HuH-7 (cell line): ENCODE measurements around the gene NGLY1.

Source experiments
- DNase-seq: peaks from one replicate; pipeline ENCODE4 v3.0.0; 2011; ENCODE audit warnings: low spot score

The NGLY1 gene, protein sequence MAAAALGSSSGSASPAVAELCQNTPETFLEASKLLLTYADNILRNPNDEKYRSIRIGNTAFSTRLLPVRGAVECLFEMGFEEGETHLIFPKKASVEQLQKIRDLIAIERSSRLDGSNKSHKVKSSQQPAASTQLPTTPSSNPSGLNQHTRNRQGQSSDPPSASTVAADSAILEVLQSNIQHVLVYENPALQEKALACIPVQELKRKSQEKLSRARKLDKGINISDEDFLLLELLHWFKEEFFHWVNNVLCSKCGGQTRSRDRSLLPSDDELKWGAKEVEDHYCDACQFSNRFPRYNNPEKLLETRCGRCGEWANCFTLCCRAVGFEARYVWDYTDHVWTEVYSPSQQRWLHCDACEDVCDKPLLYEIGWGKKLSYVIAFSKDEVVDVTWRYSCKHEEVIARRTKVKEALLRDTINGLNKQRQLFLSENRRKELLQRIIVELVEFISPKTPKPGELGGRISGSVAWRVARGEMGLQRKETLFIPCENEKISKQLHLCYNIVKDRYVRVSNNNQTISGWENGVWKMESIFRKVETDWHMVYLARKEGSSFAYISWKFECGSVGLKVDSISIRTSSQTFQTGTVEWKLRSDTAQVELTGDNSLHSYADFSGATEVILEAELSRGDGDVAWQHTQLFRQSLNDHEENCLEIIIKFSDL

DNA sequence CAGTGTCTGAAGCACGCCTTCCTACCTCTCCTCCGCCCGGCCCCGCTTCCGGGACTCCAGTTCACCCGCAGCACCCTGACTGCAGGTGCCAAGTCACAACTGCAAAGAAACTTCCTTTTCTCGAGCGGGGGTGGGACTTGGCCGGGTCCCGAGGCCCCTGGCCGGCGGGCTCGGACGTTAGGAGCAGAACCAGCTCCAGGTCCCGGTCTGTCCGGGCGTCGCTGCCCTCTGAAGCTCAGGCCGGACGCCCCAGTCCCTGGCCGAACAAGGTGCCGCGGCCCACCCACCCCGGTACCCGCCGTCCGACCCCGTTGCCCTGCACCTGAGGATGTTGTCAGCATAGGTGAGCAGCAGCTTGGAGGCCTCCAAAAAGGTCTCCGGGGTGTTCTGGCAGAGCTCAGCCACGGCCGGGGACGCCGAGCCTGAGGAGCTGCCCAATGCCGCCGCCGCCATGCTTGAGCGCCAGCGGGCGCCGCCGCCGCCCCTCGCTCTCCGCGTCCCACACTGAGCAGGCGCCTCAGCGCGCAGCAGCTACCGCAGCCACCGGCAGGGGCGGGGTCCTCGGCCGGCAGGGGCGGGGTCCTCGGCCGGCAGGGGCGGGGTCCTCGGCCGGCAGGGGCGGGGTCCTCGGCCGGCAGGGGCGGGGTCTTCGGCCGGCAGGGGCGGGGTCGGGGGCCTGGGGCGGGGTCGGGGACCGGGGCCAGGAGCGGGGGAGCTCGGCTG, at the start of gene NGLY1:
Gene NGLY1, minus strand, starts transcription at position 506 of the 723 bp plus-strand sequence. Its CDS starts 53 bp downstream, at position 453.
- peak; percentile 91 for DNase-seq

GRCh38 chr3:25831578-25831977, 48.3 kb upstream of the NGLY1 start:
- no peak for DNase-seq

- DNase-seq = no peak
Observed at GRCh38 chr3:25830373-25831280, 47.4 kb upstream of the NGLY1 start.

DNA sequence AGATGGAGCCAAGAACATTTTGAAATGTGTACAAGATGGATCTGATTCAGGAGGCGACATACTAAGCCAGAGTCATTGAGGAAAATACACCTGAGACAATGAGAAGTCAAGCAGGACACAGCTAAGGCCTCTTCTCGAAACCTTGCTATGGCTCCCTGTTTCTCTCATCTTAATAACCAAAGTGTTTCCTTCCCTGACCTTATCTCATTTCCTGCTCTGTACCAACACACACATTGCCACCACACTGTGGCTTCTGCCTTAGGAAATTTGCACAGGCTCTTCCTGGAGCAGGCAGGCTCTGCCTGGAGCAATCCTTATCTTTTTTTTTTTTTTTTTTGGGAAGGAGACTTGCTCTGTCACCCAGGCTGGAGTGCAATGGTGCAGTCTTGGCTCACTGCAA, 43.3 kb upstream of the NGLY1 start:
- no peak for DNase-seq

DNA sequence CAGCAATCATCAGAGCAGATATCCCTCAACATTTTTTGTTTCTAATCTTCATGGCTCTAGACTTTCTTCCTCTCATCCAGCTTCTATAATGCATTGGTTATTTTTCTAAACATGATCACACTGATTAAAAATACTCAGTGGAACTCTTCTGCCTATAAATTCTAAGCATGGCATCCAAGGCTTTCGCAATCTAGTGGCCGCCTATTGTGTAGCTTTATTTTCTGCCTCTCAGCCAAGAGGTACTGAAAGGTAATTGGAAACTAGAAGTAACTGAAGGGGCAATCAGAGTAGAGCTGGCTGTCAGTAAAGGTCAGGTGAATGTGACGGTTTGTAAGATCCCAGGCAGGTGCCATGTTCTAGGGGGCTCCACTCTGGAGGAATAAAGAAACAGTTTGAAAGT, 40.1 kb upstream of the NGLY1 start:
- DNase-seq = no peak

GRCh38 chr3:25821746-25822573, 38.7 kb upstream of the NGLY1 start:
- no peak for DNase-seq

GRCh38 chr3:25820816-25821486, 37.7 kb upstream of the NGLY1 start:
- DNase-seq = no peak

DNA sequence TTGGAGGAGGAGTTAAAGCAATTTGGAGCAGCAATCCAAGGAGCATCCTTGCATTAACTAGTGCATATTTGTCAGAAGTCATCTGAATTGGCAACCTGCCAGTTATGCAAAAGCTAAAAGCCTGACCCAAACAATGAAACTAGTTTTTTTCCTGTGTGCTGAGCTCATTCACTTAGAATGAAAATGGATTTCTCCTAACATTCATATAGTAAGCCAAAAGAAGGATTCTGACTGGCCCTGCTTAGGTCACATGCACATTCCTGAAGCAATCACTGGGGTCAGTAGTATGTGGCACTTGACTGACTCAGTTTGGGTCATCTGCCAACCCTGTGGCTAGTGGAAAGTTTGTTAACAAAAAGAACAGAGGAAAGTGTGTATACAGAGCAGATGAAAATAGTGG, 37.1 kb upstream of the NGLY1 start:
- DNase-seq = no peak

GRCh38 chr3:25818335-25818734, 35.1 kb upstream of the NGLY1 start:
- DNase-seq = no peak

DNA sequence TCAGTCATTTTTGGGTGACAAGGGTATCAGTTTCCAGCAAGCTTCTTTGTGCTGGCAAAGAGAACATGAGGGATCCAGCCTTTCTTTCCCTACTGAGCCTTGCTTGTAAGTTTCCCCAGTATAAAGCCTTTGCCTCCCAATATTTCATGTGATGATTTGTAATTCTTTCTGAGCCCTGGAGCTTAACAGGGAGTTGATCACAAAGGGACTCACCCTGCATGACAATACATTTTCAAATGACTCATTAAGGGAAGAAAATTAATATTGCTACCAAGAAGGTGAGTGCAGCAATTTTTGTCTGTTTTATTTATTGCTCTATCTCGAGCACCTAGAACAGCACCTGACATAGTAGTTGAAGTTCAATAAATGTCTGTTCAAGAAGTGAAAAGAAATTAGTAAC, 34.4 kb upstream of the NGLY1 start:
- DNase-seq = no peak

GRCh38 chr3:25817107-25817506, 33.9 kb upstream of the NGLY1 start:
- DNase-seq = no peak

- no peak for DNase-seq
Observed at GRCh38 chr3:25812644-25813043, 29.4 kb upstream of the NGLY1 start.

- DNase-seq = no peak
Observed at GRCh38 chr3:25804676-25805075, 21.4 kb upstream of the NGLY1 start.

- no peak for DNase-seq
Observed at GRCh38 chr3:25803833-25804232, 20.6 kb upstream of the NGLY1 start.

DNA sequence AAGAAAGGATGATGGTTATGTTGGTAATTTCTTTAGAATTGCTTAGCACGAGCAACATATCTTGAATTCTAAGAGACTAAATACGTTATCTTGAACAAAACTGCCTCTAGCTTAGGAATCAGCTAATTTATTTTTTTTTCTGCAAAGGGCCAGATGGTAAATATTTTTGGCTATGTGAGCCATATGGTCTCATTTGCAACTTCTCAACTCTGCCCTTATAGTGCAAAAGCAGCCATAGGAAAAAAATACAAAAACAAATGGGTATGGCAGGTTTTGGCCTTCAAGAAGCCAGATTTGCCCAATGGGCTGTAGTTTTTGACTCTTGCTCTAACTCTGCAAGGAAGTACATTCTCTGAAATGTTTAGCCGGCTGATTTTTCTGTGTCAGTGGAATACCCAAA, 18.5 kb upstream of the NGLY1 start:
- DNase-seq = no peak

DNA sequence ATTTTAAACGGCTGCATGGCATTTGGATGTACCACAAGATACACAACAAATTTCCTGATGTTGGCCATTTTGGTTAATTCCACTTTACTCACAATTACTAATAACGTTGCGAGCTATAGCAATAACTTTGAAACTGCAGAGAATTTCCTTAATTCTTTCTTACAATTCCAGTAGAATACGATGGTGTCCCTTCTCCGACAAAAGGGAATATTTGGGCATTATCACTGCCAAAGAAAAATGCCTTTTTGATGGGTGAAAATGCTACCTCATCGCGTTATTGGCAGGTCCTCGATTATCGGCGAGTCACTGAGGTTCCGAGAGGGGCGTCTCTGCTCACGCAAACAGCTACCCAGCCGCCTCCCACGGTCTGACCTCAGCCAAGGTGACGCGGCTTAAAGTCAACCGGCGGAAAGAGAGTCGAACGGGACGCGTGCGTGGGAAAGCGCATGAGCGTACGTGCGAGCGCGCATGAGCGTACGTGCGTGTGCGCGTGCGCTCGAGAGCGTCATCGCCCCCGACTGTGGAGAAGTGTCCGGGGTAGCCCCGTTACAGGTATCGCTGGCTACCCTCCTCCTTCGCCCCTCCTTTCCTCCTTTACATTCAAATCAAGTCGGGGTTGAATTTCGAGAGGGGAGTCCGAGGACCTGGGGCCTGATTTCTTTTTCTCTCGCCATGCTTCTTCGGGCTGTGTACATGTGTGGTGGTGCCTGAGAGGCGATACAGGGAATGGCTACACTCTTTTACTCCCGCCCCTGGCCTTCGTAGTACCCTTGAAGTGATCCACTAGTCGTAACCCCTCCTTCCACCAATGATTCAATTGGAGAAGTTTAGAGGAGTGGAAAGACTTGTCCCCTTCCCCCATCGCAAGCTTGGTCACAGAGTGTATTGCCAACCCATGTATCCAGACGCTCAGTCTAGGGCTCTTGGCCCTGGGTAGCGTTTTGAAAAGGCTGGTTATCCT, 6.6 kb upstream of the NGLY1 start, which contains the start of gene OXSM:
Gene OXSM, plus strand, starts transcription at position 495 of the 961 bp plus-strand sequence. CDS start 931 bp downstream, outside the sequence.
- peak; percentile 88 for DNase-seq

GRCh38 chr3:25789209-25789595, 6.0 kb upstream of the NGLY1 start:
- no peak for DNase-seq

DNA sequence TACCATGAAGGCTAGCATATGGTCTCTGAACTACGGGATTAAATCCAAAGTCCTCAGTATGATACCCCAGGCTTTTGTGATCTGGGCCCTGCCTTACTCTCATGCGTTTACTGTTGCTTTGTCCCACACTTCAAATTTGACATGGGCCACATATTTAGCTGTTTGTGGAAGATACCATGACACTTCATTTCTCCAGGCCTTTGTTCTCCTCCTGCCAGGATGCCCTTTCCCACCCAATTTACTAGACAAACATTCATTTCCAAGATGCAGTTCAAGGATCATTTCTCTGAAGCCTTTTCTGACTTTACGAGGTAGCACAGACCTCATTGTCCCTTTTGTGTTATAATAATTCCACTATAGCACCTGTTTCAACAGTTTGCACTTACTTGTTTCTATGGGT, 4.4 kb upstream of the NGLY1 start:
- DNase-seq = no peak

DNA sequence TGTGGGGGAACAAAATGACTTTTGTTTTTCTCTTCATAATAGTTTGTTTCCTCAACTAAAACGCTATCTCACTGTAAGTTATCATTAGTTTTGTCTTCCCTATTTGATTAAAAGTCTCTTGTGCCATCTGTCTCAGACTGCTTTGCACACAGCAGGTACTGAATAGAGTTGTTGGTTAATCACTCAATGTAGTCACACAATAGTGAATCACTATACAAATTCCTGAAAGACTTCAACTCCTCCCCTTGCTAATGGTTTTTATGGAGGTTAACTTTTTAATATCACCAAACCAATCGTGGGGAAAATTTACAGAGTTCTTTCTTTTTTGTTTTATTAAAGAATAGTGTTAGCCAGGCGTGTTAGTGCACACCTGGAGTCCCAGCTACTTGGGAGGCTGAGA, 2.6 kb upstream of the NGLY1 start:
- DNase-seq = no peak
